ENCODE data around the gene UBP1. TPM values are rescaled to one million over a fixed set of nuclear protein-coding genes. Genes with fewer than 3 reads are reported as not detected.
"Not testable (repeated sequence)": the region's sequence is repeated elsewhere in the genome, so short reads cannot be mapped to it uniquely, and the experiment has no call there.

UBP1 gene
- total and polyA plus RNA-seq, 2 donors (not counting 1 experiment from before 2014, with no cell fraction given): 48.1 to 99.7 TPM

- TF ChIP-seq EZH2 (IDR thresholded peaks at IDR 0.05; ENCODE audit: low read length, missing control alignments): no peak
- TF ChIP-seq, protein P1, sequence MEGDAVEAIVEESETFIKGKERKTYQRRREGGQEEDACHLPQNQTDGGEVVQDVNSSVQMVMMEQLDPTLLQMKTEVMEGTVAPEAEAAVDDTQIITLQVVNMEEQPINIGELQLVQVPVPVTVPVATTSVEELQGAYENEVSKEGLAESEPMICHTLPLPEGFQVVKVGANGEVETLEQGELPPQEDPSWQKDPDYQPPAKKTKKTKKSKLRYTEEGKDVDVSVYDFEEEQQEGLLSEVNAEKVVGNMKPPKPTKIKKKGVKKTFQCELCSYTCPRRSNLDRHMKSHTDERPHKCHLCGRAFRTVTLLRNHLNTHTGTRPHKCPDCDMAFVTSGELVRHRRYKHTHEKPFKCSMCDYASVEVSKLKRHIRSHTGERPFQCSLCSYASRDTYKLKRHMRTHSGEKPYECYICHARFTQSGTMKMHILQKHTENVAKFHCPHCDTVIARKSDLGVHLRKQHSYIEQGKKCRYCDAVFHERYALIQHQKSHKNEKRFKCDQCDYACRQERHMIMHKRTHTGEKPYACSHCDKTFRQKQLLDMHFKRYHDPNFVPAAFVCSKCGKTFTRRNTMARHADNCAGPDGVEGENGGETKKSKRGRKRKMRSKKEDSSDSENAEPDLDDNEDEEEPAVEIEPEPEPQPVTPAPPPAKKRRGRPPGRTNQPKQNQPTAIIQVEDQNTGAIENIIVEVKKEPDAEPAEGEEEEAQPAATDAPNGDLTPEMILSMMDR (conservative IDR thresholded peaks at IDR 0.05 in 1 of 2, IDR thresholded peaks at IDR 0.05 in 1 of 2; ENCODE audit: low read depth in 1 of 2, low read length in 2 of 2): no peak
- H3K36me3 ChIP-seq (ENCODE audit: control insufficient read depth, insufficient read depth, low read length): no peaks in the 10 kb centered on the region
- no peak overlapping the region for H3K4me3 ChIP-seq (replicated peaks in 1 of 4; ENCODE audit: control extremely low read depth in 1 of 4, insufficient read depth in 1 of 4, low read depth in 3 of 4, low read length in 4 of 4)
- H3K79me2 ChIP-seq (ENCODE audit: control insufficient read depth, insufficient read depth, low read length): peaks cover 95% of the 10 kb centered on the region
- no peaks in the 10 kb centered on the region for H3K4me1 ChIP-seq (ENCODE audit: control insufficient read depth, extremely low read depth, insufficient read depth, low read length)
- no peaks in the 10 kb centered on the region for H3K9me3 ChIP-seq (ENCODE audit: control insufficient read depth, insufficient read depth, low read depth, low read length)
- DNase-seq (ENCODE audit: low read depth in 2 of 2): no peak
- no peak overlapping the region for H3K27ac ChIP-seq (ENCODE audit: insufficient read depth, low read length)
- H3K9ac ChIP-seq (ENCODE audit: insufficient read depth, low read length): no peak overlapping the region
- no peak overlapping the region for H3K4me2 ChIP-seq (ENCODE audit: extremely low read depth, insufficient read depth, low read length)
- no peaks in the 10 kb centered on the region for H3K27me3 ChIP-seq (ENCODE audit: control insufficient read depth, insufficient read depth, low read length)
- H4K20me1 ChIP-seq (ENCODE audit: control insufficient read depth, extremely low read depth, insufficient read depth, low read length): peaks cover 3% of the 10 kb centered on the region
- no peak overlapping the region for H2AFZ ChIP-seq (ENCODE audit: low read length)
Observed at GRCh38 chr3:33430571-33430970, 9.6 kb downstream of the UBP1 start.

- no peak for DNase-seq (ENCODE audit: low read depth in 2 of 2)
Observed at GRCh38 chr3:33430061-33430460, 10.1 kb downstream of the UBP1 start.

DNA sequence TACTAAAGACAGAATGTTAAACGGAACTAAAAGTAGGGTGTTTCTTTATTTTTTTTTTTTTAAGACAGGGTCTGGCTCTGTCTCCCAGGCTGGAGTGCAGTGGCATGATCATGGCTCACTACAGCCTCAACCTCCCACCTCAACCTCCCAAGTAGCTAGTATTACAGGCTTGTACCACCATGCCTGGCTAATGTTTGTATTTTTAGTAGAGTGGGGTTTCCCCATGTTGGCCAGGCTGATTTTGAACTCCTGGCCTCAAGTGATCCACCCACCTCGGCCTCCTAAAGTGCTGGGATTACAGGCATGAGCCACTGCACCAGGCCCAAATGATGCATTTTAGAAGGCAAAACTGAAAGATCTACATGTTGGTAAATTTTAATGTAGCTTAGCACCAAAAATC lies 10.9 kb downstream of the UBP1 start:
- H3K36me3 ChIP-seq (ENCODE audit: control insufficient read depth, insufficient read depth, low read length); H3K4me3 ChIP-seq (replicated peaks in 1 of 4; ENCODE audit: control extremely low read depth in 1 of 4, insufficient read depth in 1 of 4, low read depth in 3 of 4, low read length in 4 of 4); H3K9me3 ChIP-seq (ENCODE audit: control insufficient read depth, insufficient read depth, low read depth, low read length); H2AFZ ChIP-seq (ENCODE audit: low read length); H3K9ac ChIP-seq (ENCODE audit: insufficient read depth, low read length); H3K4me1 ChIP-seq (ENCODE audit: control insufficient read depth, extremely low read depth, insufficient read depth, low read length); DNase-seq (ENCODE audit: low read depth in 2 of 2); H3K27ac ChIP-seq (ENCODE audit: insufficient read depth, low read length); H4K20me1 ChIP-seq (ENCODE audit: control insufficient read depth, extremely low read depth, insufficient read depth, low read length); H3K4me2 ChIP-seq (ENCODE audit: extremely low read depth, insufficient read depth, low read length); H3K27me3 ChIP-seq (ENCODE audit: control insufficient read depth, insufficient read depth, low read length): not testable (repeated sequence)
- H3K79me2 ChIP-seq (ENCODE audit: control insufficient read depth, insufficient read depth, low read length): peaks cover 92% of the 10 kb centered on the region

More at GRCh38 chr3:33430061-33430460, 10.1 kb downstream of the UBP1 start:
- H2AFZ ChIP-seq (ENCODE audit: low read length): no peak overlapping the region
- H3K79me2 ChIP-seq (ENCODE audit: control insufficient read depth, insufficient read depth, low read length): peaks cover 94% of the 10 kb centered on the region
- no peak overlapping the region for H3K4me2 ChIP-seq (ENCODE audit: extremely low read depth, insufficient read depth, low read length)
- peaks cover 3% of the 10 kb centered on the region for H4K20me1 ChIP-seq (ENCODE audit: control insufficient read depth, extremely low read depth, insufficient read depth, low read length)
- H3K27me3 ChIP-seq (ENCODE audit: control insufficient read depth, insufficient read depth, low read length): no peaks in the 10 kb centered on the region
- no peaks in the 10 kb centered on the region for H3K36me3 ChIP-seq (ENCODE audit: control insufficient read depth, insufficient read depth, low read length)
- H3K27ac ChIP-seq (ENCODE audit: insufficient read depth, low read length): no peak overlapping the region
- TF ChIP-seq, protein P1 (conservative IDR thresholded peaks at IDR 0.05 in 1 of 2, IDR thresholded peaks at IDR 0.05 in 1 of 2; ENCODE audit: low read depth in 1 of 2, low read length in 2 of 2): no peak
- no peak for TF ChIP-seq EZH2 (IDR thresholded peaks at IDR 0.05; ENCODE audit: low read length, missing control alignments)
- H3K9ac ChIP-seq (ENCODE audit: insufficient read depth, low read length): no peak overlapping the region
- no peak overlapping the region for H3K4me3 ChIP-seq (replicated peaks in 1 of 4; ENCODE audit: control extremely low read depth in 1 of 4, insufficient read depth in 1 of 4, low read depth in 3 of 4, low read length in 4 of 4)
- no peaks in the 10 kb centered on the region for H3K9me3 ChIP-seq (ENCODE audit: control insufficient read depth, insufficient read depth, low read depth, low read length)
- no peaks in the 10 kb centered on the region for H3K4me1 ChIP-seq (ENCODE audit: control insufficient read depth, extremely low read depth, insufficient read depth, low read length)

Data from fibroblast of lung (primary cell).